Measurements from ENCODE around the gene RUSC1. TPM values are rescaled to one million over a fixed set of nuclear protein-coding genes. Genes with fewer than 3 reads are reported as not detected.
"Not testable (repeated sequence)": the region's sequence is repeated elsewhere in the genome, so short reads cannot be mapped to it uniquely, and the experiment has no call there.

RUSC1 gene
- total RNA-seq, 4 donors from 2014 or later, result 13.8 to 49.1 (median 35.9) TPM

- Histone ChIP-seq H3K4me1 (peaks cover 8 to 13% of the 10 kb centered on the region in 2 donors), H3K27ac (peak overlapping the region; percentile 97 to 99), H3K4me3 (peak overlapping the region in 1 of 2 donors; percentile 72)
These were observed 4.9 kb downstream of the RUSC1 start for GRCh38 chr1:155325603-155325893.

GRCh38 chr1:155326020-155326526, 5.4 kb downstream of the RUSC1 start:
- Histone ChIP-seq H3K27me3 (no peaks in the 10 kb centered on the region), H3K4me1 (peaks cover 8 to 13% of the 10 kb centered on the region in 2 donors), H3K9me3 (no peaks in the 10 kb centered on the region), H3K4me3 (no peak overlapping the region), H3K36me3 (no peaks in the 10 kb centered on the region), H3K27ac (no peak overlapping the region)
- no peak for DNase-seq
- intact Hi-C loops (cut with DNase I; ENCODE audit: low total_unique reads), result no loop called here
- no peak for TF ChIP-seq POLR2A (IDR thresholded peaks at IDR 0.05)
- TF ChIP-seq CTCF (IDR thresholded peaks at IDR 0.05), result no peak

More at GRCh38 chr1:155325603-155325893, 4.9 kb downstream of the RUSC1 start:
- intact Hi-C loops (cut with DNase I; ENCODE audit: low total_unique reads), result no loop called here
- no peak for TF ChIP-seq POLR2A (IDR thresholded peaks at IDR 0.05)
- TF ChIP-seq CTCF (IDR thresholded peaks at IDR 0.05), result no peak
- Histone ChIP-seq H3K36me3 (no peaks in the 10 kb centered on the region), H3K9me3 (no peaks in the 10 kb centered on the region), H3K27me3 (no peaks in the 10 kb centered on the region)
- no peak for DNase-seq

- intact Hi-C loops (cut with DNase I; ENCODE audit: low total_unique reads), result no loop called here
These were observed 5.9 kb downstream of the RUSC1 start for GRCh38 chr1:155326631-155327037.

GRCh38 chr1:155327981-155328380, 7.3 kb downstream of the RUSC1 start:
- no peak for DNase-seq
- intact Hi-C loops (cut with DNase I; ENCODE audit: low total_unique reads), result no loop called here

More at GRCh38 chr1:155326631-155327037, 5.9 kb downstream of the RUSC1 start:
- H3K4me3 ChIP-seq, result no peak overlapping the region
- H3K9me3 ChIP-seq, result no peaks in the 10 kb centered on the region
- no peaks in the 10 kb centered on the region for H3K36me3 ChIP-seq
- TF ChIP-seq POLR2A (IDR thresholded peaks at IDR 0.05) (no peak), CTCF (IDR thresholded peaks at IDR 0.05) (no peak)
- peaks cover 8 to 10% of the 10 kb centered on the region in 2 donors for H3K4me1 ChIP-seq
- H3K27ac ChIP-seq, result no peak overlapping the region
- H3K27me3 ChIP-seq, result no peaks in the 10 kb centered on the region
- no peak for DNase-seq

GRCh38 chr1:155328856-155329255, 8.2 kb downstream of the RUSC1 start:
- DNase-seq; H3K27me3 ChIP-seq; H3K36me3 ChIP-seq; H3K27ac ChIP-seq; H3K4me3 ChIP-seq; H3K4me1 ChIP-seq; H3K9me3 ChIP-seq; intact Hi-C loops (cut with DNase I; ENCODE audit: low total_unique reads): not testable (repeated sequence)

More at GRCh38 chr1:155327981-155328380, 7.3 kb downstream of the RUSC1 start:
- Histone ChIP-seq H3K27me3 (no peaks in the 10 kb centered on the region), H3K4me1 (peaks cover 3 to 7% of the 10 kb centered on the region in 2 donors), H3K36me3 (no peaks in the 10 kb centered on the region), H3K27ac (no peak overlapping the region), H3K9me3 (no peaks in the 10 kb centered on the region), H3K4me3 (no peak overlapping the region)
- TF ChIP-seq POLR2A (IDR thresholded peaks at IDR 0.05), result no peak
- TF ChIP-seq CTCF (IDR thresholded peaks at IDR 0.05), result no peak

Data from uterus (tissue), 4 donors.